Nephron (organoid): ENCODE results near the gene TMPRSS4.
A peak's percentile ranks its signal among the peaks of the same experiment; 100 is the strongest.

Experiments used
- H3K27ac Mint-ChIP-seq, 3 experiments: 2 replicates each; pipeline ENCODE4 v1.8.0; 2020; ENCODE audit warnings: mixed read lengths in 3 of 3, mild to moderate bottlenecking in 2 of 3, moderate library complexity in 1 of 3
- H3K27me3 Mint-ChIP-seq: 2 replicates; pipeline ENCODE4 v1.8.0; 2021; ENCODE audit warnings: low read depth, mild to moderate bottlenecking, moderate library complexity, mixed read lengths
- H3K36me3 Mint-ChIP-seq: 2 replicates; pipeline ENCODE4 v1.8.0; 2020; ENCODE audit warnings: low read depth, mixed read lengths
- H3K4me1 Mint-ChIP-seq: 2 replicates; pipeline ENCODE4 v1.8.0; 2020; ENCODE audit warnings: mixed read lengths
- H3K4me3 Mint-ChIP-seq, 3 experiments: 2 replicates each; pipeline ENCODE4 v1.8.0; 2020; ENCODE audit warnings: mild to moderate bottlenecking in 3 of 3, mixed read lengths in 3 of 3, moderate library complexity in 2 of 3
- H3K9me3 Mint-ChIP-seq: 2 replicates; pipeline ENCODE4 v1.8.0; 2020; ENCODE audit warnings: mixed read lengths
- TF ChIP-seq, protein P1 (sequence below), 3 experiments: fragments of 200-600 bp; sonication (generic); IDR thresholded peaks; one replicate each; pipeline ENCODE4 v1.5.0; 2021; ENCODE audit warnings: antibody characterized with exemption in 3 of 3; ENCODE audit not compliant: unreplicated experiment in 3 of 3

TMPRSS4 gene

DNA sequence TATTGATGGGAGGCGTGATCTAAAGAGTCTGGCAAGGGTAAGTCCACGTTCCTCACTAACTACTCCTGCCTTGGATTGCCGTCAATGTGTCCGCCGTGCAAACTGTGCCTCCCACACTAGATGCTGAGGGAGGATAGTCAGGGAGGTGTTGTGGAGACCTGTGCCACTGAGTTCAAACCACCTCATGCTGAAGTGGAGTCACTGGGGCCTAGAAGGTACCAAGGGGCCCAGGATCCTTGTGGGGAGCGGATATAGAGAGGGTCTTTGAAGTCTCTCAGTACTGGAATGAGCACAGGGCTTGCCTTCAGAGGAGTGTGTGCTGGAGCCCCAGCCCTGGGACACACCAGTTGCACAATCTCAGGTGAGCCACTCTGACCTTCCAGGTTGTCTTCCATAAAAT, 27.1 kb upstream of the TMPRSS4 start:
- H3K4me1 Mint-ChIP-seq, result peaks cover 41% of the 10 kb centered on the region

DNA sequence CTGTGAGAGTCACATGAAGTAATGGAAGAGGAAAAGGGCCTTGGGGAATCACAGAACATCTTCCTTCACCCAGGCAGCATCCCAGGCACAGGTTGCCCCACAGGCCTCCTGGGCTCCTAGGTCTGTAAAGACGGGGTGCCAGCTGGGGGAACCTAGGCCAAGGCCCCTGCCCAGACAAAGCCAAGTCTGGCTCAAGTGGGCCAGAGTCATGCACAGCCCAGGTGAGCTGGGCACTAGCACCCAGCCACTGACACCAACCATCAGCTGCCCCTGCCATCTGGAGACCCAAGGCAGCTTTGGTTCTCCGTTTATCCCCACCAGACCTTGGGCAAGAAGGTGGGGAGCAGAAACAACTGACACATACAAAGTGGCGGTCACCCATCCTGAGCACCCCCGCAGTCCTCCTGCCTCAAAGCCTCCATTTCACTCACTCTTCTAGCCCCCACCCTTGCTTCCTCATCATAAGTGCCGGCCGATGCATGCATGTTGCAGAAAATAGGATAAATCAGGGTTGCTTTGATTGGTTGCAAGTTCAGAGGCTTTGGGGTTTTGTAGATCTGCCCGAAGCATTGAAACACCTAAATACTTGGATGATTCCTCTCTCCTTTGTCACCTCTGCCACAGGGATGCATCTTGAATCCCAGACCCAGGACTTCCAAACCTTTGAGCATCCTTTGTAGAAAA, 26.5 kb upstream of the TMPRSS4 start:
- TF ChIP-seq, protein P1, sequence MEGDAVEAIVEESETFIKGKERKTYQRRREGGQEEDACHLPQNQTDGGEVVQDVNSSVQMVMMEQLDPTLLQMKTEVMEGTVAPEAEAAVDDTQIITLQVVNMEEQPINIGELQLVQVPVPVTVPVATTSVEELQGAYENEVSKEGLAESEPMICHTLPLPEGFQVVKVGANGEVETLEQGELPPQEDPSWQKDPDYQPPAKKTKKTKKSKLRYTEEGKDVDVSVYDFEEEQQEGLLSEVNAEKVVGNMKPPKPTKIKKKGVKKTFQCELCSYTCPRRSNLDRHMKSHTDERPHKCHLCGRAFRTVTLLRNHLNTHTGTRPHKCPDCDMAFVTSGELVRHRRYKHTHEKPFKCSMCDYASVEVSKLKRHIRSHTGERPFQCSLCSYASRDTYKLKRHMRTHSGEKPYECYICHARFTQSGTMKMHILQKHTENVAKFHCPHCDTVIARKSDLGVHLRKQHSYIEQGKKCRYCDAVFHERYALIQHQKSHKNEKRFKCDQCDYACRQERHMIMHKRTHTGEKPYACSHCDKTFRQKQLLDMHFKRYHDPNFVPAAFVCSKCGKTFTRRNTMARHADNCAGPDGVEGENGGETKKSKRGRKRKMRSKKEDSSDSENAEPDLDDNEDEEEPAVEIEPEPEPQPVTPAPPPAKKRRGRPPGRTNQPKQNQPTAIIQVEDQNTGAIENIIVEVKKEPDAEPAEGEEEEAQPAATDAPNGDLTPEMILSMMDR (IDR thresholded peaks at IDR 0.05; ENCODE audit: unreplicated experiment in 3 of 3), result no peak
- Mint-ChIP-seq H3K4me1 (peaks cover 44% of the 10 kb centered on the region), H3K27ac (peak overlapping the region in 1 of 3 experiments; percentile 30), H3K9me3 (no peaks in the 10 kb centered on the region), H3K36me3 (no peaks in the 10 kb centered on the region), H3K27me3 (peaks cover 3% of the 10 kb centered on the region), H3K4me3 (no peak overlapping the region)

More for the DNA sequence above, 27.1 kb upstream of the TMPRSS4 start:
- H3K36me3 Mint-ChIP-seq, result no peaks in the 10 kb centered on the region
- TF ChIP-seq, protein P1 (IDR thresholded peaks at IDR 0.05; ENCODE audit: unreplicated experiment in 3 of 3), result no peak
- no peak overlapping the region for H3K4me3 Mint-ChIP-seq
- H3K27me3 Mint-ChIP-seq, result peaks cover 6% of the 10 kb centered on the region
- no peaks in the 10 kb centered on the region for H3K9me3 Mint-ChIP-seq
- peak overlapping the region in 1 of 3 experiments; percentile 30 for H3K27ac Mint-ChIP-seq

DNA sequence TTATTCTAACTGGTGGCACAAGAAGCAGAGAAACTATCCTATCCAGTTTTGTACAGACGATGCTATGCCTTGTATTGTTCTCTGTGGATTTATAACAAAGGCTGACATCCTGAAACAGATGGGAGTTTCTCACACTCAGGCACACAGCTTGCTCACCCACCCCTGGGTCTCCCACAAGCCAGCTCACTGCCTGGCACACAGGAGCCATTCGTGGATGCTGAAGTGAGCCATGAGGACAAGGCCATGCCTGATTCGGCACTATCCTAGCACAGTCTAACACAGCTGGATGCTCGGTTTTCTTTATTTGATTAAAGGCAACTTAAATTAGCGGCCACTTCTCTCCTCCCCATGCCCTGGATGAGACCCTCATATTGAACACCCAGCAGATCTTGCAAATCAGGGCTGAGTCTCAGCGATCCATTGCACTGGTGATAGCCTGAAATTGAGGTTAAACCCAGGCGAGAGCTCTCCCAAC, 25.7 kb upstream of the TMPRSS4 start:
- no peak overlapping the region for H3K4me3 Mint-ChIP-seq
- H3K4me1 Mint-ChIP-seq, result peaks cover 41% of the 10 kb centered on the region
- peaks cover 10% of the 10 kb centered on the region for H3K27me3 Mint-ChIP-seq
- H3K36me3 Mint-ChIP-seq, result no peaks in the 10 kb centered on the region
- peak overlapping the region in 2 of 3 experiments; percentile 42 to 92 for H3K27ac Mint-ChIP-seq
- H3K9me3 Mint-ChIP-seq, result no peaks in the 10 kb centered on the region
- TF ChIP-seq, protein P1 (IDR thresholded peaks at IDR 0.05; ENCODE audit: unreplicated experiment in 3 of 3), result no peak

DNA sequence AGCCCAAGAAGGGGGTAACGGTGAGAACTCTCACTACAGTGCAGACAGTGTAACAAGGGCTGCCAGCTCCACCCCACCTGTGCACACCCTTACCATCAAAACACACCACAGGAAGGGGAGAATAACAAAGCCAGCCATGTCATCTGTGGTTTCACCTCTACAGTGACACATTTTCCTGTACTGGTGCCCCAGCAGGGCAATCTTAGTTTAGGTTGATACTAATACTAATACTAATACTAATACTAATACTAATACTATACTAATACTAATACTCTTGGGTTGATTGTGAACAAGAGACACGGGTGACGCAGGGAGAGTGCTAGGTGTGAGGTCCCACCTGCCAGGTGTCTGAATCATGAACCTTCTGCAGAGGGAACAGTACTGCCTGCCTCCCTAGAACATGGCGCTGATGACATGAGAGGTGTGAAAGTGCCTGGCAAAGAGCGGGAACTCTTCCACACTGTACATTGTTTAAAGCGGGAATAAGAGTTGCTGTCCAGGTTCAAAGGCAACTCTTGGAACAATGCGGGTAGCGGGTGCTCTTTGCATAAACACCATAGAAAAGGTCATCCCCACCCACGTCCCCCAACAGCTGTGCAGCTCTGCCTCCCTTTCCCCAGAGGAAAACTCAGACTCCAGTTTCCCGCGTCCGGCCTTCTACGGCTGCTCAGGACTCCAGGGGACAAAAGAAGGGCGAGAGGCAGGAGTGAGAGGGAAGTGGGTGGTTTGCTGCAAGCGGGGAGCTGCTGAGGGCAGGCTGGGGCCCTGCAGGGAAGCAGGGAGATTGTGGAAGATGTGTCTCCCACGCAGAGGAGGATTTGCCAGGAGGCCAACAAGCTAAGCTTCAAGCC, 25.0 kb upstream of the TMPRSS4 start:
- peaks cover 45% of the 10 kb centered on the region for H3K4me1 Mint-ChIP-seq
- peaks cover 9% of the 10 kb centered on the region for H3K27me3 Mint-ChIP-seq
- no peaks in the 10 kb centered on the region for H3K36me3 Mint-ChIP-seq
- no peak overlapping the region for H3K4me3 Mint-ChIP-seq
- TF ChIP-seq, protein P1 (IDR thresholded peaks at IDR 0.05; ENCODE audit: unreplicated experiment in 3 of 3), result no peak
- H3K27ac Mint-ChIP-seq, result peak overlapping the region; percentile 69 to 92 (median 76)
- H3K9me3 Mint-ChIP-seq, result no peaks in the 10 kb centered on the region

DNA sequence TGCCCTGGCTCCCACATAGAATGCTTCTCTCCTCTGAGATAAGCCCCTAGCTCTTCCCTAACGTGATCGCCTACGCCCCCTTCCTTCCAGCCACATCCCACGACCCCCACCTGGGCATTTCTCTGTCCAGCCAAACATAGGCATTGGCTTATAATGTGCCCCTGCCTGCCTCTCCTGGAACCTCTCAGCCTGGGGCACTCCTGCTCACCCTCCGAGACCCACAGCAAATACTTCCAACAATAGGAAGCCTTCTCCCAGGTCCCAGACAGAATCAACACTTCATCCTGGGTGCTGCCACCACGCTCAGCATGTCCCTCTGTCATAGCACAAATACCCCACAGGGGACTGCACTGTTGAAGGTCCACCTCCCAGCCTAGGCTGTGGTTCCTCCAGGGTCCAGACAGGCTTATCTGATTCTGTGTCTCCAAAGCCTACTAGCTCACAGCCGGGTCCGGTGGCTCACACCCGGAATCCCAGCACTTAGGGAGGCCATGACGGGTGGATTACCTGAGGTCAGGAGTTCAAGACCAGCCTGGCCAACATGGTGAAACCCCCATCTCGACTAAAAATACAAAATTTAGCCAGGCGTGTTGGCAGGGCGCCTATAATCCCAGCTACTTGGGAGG, 24.2 kb upstream of the TMPRSS4 start:
- peak overlapping the region; percentile 69 to 92 (median 76) for H3K27ac Mint-ChIP-seq
- no peaks in the 10 kb centered on the region for H3K9me3 Mint-ChIP-seq
- peaks cover 11% of the 10 kb centered on the region for H3K27me3 Mint-ChIP-seq
- TF ChIP-seq, protein P1 (IDR thresholded peaks at IDR 0.05; ENCODE audit: unreplicated experiment in 3 of 3), result no peak
- no peaks in the 10 kb centered on the region for H3K36me3 Mint-ChIP-seq
- H3K4me3 Mint-ChIP-seq, result no peak overlapping the region
- H3K4me1 Mint-ChIP-seq, result peaks cover 54% of the 10 kb centered on the region
